Inflammatory macrophage (primary cell): ENCODE data around the gene GALNT7.

Experiments used
- DNase-seq, 2 donors: peaks; one replicate each; pipeline ENCODE4 v3.0.0-alpha.2; 2020 to 2022

The GALNT7 gene

DNA sequence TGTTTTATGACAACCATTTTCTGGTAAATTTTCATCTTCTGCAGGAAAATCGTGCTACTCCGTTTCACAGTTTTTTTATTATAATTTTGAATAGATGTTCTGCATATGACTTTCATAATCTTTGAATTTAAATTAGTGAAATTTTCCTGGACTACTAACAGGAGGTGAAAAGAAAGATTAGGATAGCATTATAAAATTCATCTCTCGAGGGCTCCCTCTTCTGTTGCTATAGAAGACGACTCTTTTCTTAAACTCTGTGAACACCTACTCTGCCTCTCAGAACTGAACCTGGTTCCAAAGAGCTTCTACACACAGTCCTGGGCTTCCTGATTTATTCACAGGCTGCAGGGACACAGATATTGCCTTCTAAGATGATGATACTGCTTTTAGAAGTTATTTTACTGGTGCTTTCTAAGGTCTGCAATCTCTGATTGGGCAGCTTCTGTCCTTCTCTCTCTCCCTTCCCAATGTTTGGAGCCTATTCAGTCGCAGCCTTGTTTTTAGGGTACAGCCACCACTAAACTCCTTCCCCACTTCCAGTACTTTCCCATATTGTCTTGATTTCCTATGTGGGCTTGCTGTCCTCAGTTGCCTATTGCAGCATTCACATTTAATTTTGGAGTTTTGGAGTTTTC, 192.1 kb downstream of the GALNT7 start:
- no peak for DNase-seq

- no peak for DNase-seq
These were observed 194.1 kb downstream of the GALNT7 start for GRCh38 chr4:173362666-173363065.

GRCh38 chr4:173365359-173365996, 196.9 kb downstream of the GALNT7 start:
- DNase-seq, result no peak

- no peak for DNase-seq
These were observed 198.7 kb downstream of the GALNT7 start for GRCh38 chr4:173367285-173367684.

GRCh38 chr4:173367946-173368345, 199.3 kb downstream of the GALNT7 start:
- no peak for DNase-seq

DNA sequence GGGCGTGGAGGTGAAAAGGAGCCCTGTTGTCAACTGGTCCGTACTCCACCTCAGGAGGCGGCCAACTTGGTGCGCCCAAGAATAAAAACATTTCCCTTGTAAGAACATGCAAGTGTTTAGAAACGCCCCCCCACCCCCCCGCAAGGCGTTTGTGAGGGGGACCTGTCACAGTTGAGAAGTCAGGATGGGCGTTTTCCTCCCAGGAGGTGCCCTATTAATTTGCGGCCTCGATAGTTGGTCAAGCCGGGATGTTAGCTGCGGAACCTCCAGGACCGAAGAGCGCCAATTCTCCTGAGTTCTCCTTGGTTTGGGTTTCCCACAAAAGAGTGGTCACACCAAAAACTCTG, 201.5 kb downstream of the GALNT7 start:
- peak; percentile 18 to 27 for DNase-seq

- DNase-seq, result peak; percentile 98
These were observed 202.1 kb downstream of the GALNT7 start, which contains the start of gene SAP30 for GRCh38 chr4:173370477-173371291. TSS of gene SAP30 (plus strand) at chr4:173370954. CDS start at chr4:173371183, 229 bp downstream.

- DNase-seq, result peak; percentile 70 to 75
These were observed 202.9 kb downstream of the GALNT7 start for GRCh38 chr4:173371292-173372192.
